B cell (primary cell): Measurements from ENCODE around the gene MRPL33.

Experiments used
- EZH2 ChIP-seq: IDR thresholded peaks from 2 replicates; pipeline ENCODE4 v1.6.1; 2012; ENCODE audit warnings: borderline replicate concordance, low read depth, mild to moderate bottlenecking, moderate library complexity, low read length; ENCODE audit not compliant: insufficient read depth, poor library complexity, severe bottlenecking
- TF ChIP-seq, protein P1 (sequence below): fragments of 200-600 bp; IDR thresholded peaks from one replicate; pipeline ENCODE4 v1.8.0; 2022; ENCODE audit warnings: antibody characterized with exemption, mild to moderate bottlenecking

DNA sequence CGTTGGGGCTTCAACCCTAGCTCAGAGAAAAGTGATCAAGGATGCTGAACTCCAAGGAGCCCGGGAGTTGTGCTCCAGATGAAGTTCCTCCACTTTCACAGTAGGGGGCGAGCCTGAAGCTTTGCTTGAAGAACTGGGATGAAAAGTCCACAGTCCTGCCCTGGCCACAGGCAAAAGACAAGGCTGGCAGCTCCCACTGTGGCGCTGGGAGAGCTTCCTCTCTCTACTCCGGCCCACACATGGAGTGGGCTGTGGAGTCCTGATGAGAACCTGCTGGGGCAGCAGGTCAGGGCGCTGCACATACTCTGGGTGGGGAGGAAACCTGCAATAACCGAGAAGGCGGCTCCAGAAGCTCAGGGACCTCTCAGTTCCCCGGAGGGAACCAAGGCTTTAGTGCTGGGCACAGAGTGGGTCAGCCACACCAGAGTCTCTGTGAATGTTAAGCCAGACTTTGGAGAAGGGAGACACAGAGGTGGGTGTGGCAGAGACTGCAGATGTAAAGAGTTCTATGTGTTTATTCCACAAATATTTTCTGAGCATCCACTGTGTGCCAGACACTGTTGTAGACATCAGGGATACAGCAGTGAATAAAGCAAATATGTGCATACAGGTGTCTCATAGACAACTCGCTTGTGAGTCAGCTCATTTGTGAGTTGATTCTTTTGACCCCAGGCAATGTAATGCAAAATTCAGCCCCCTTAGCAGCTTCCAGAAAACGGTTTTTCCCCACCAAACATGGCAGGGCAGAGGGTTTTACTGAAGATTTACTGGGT is 48.0 kb upstream of the MRPL33 start:
- TF ChIP-seq, protein P1, sequence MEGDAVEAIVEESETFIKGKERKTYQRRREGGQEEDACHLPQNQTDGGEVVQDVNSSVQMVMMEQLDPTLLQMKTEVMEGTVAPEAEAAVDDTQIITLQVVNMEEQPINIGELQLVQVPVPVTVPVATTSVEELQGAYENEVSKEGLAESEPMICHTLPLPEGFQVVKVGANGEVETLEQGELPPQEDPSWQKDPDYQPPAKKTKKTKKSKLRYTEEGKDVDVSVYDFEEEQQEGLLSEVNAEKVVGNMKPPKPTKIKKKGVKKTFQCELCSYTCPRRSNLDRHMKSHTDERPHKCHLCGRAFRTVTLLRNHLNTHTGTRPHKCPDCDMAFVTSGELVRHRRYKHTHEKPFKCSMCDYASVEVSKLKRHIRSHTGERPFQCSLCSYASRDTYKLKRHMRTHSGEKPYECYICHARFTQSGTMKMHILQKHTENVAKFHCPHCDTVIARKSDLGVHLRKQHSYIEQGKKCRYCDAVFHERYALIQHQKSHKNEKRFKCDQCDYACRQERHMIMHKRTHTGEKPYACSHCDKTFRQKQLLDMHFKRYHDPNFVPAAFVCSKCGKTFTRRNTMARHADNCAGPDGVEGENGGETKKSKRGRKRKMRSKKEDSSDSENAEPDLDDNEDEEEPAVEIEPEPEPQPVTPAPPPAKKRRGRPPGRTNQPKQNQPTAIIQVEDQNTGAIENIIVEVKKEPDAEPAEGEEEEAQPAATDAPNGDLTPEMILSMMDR, result peak; percentile 64
- no peak for TF ChIP-seq EZH2
